Germinal center (tissue), 1 donor: Measurements from ENCODE around the gene VEGFC.

Experiments used
- DNase-seq: peaks from one replicate; pipeline ENCODE4 v3.0.0; 2012; ENCODE audit warnings: mixed read lengths, low spot score

Gene VEGFC

GRCh38 chr4:176798540-176798939 is 5.8 kb upstream of the VEGFC start:
- no peak for DNase-seq

- DNase-seq, result no peak
Observed at GRCh38 chr4:176795441-176795840, 2.7 kb upstream of the VEGFC start.

GRCh38 chr4:176794651-176795050 is 1.9 kb upstream of the VEGFC start:
- no peak for DNase-seq

- DNase-seq, result no peak
Observed at GRCh38 chr4:176794151-176794550, 1.4 kb upstream of the VEGFC start.

GRCh38 chr4:176793060-176793605 is 411 bp upstream of the VEGFC start:
- no peak for DNase-seq

GRCh38 chr4:176791591-176792325 is 964 bp downstream of the VEGFC start:
- DNase-seq, result no peak

GRCh38 chr4:176790398-176790797 is 2.3 kb downstream of the VEGFC start:
- no peak for DNase-seq

- peak; percentile 22 for DNase-seq
Observed at GRCh38 chr4:176789955-176790354, 2.8 kb downstream of the VEGFC start.

- no peak for DNase-seq
Observed at GRCh38 chr4:176788971-176789370, 3.8 kb downstream of the VEGFC start.

- no peak for DNase-seq
Observed at GRCh38 chr4:176788248-176788647, 4.5 kb downstream of the VEGFC start.

GRCh38 chr4:176784816-176785215 is 7.9 kb downstream of the VEGFC start:
- DNase-seq, result no peak

- DNase-seq, result no peak
Observed at GRCh38 chr4:176782794-176783193, 9.9 kb downstream of the VEGFC start.

- no peak for DNase-seq
Observed at GRCh38 chr4:176782191-176782590, 10.5 kb downstream of the VEGFC start.

- DNase-seq, result no peak
Observed at GRCh38 chr4:176781739-176782100, 11.0 kb downstream of the VEGFC start.

GRCh38 chr4:176780995-176781738 is 11.6 kb downstream of the VEGFC start:
- no peak for DNase-seq

GRCh38 chr4:176779421-176779820 is 13.3 kb downstream of the VEGFC start:
- DNase-seq, result no peak

- no peak for DNase-seq
Observed at GRCh38 chr4:176778491-176778890, 14.2 kb downstream of the VEGFC start.

GRCh38 chr4:176778063-176778462 is 14.7 kb downstream of the VEGFC start:
- no peak for DNase-seq

GRCh38 chr4:176775338-176775737 is 17.4 kb downstream of the VEGFC start:
- DNase-seq, result no peak

GRCh38 chr4:176774852-176775251 is 17.9 kb downstream of the VEGFC start:
- no peak for DNase-seq

- DNase-seq, result no peak
Observed at GRCh38 chr4:176769514-176769913, 23.2 kb downstream of the VEGFC start.

- no peak for DNase-seq
Observed at GRCh38 chr4:176767183-176767582, 25.5 kb downstream of the VEGFC start.

- DNase-seq, result no peak
Observed at GRCh38 chr4:176762661-176763308, 29.9 kb downstream of the VEGFC start.
